ENCODE results near the gene NFATC3.

NFATC3 gene

DNA sequence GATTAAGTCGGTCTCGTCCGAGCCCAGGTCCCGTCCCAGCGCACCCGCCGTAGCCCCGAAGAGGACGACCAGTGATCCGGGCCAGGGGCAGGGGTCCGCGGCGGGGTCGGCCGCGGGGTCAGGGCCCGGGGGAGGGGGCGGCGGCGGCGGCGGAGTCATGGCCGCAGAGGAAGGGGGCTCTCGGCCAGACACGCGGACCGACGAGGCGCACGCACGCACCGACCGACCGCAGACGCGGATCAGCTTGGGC, 150.6 kb downstream of the NFATC3 start, which contains the start of gene ESRP2:
ESRP2 (minus strand) TSS at position 241 of the 250 bp plus-strand sequence; CDS start at position 159, 82 bp downstream.
- H3K4me3 ChIP-seq (ENCODE audit: control insufficient read depth, low read depth, low read length) = peak within 1 kb of the TSS; percentile 58
- DNase-seq (ENCODE audit: low read depth) = no peak

DNA sequence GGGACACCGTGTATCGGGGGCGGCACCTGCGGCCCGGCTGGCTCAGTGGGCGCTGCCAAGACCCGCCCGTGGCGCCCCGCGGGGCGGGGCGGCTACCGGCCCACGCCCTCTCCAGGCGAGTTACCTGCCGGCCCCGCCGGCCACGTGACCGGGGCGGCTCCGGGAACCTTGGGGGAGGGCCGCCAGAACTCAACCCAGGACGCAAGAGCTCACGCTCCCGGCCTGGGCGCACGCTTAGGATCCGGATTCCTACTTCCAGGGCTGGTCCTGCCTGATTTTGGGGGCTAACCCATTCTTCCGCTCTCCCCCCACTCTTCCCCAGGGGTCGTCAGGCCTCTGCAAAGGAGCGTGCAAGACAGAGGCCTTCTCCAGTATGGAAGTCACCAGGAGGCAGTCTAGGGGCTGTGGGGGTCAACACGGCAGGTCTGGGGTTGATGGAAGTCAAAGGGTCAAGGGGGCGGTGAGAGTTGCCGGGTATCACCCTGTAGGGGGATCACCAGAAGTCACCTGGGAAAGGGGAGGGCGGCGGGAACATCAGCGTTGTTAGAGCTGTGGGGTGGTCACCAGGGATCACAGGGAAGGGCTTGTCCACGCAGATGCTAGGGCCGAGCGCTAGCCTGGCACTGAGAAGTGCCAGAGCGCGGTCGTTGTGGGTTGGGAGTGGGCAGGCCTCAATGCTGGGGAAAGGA, 151.1 kb downstream of the NFATC3 start:
- H3K4me3 ChIP-seq (ENCODE audit: control insufficient read depth, low read depth, low read length) = no peak overlapping the region
- DNase-seq (ENCODE audit: low read depth) = no peak
- TF ChIP-seq, protein P1, sequence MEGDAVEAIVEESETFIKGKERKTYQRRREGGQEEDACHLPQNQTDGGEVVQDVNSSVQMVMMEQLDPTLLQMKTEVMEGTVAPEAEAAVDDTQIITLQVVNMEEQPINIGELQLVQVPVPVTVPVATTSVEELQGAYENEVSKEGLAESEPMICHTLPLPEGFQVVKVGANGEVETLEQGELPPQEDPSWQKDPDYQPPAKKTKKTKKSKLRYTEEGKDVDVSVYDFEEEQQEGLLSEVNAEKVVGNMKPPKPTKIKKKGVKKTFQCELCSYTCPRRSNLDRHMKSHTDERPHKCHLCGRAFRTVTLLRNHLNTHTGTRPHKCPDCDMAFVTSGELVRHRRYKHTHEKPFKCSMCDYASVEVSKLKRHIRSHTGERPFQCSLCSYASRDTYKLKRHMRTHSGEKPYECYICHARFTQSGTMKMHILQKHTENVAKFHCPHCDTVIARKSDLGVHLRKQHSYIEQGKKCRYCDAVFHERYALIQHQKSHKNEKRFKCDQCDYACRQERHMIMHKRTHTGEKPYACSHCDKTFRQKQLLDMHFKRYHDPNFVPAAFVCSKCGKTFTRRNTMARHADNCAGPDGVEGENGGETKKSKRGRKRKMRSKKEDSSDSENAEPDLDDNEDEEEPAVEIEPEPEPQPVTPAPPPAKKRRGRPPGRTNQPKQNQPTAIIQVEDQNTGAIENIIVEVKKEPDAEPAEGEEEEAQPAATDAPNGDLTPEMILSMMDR (conservative IDR thresholded peaks at IDR 0.05; ENCODE audit: control insufficient read depth, insufficient read depth, low read depth, low read length) = no peak

More for the DNA sequence above, 150.6 kb downstream of the NFATC3 start, which contains the start of gene ESRP2:
- TF ChIP-seq, protein P1 (conservative IDR thresholded peaks at IDR 0.05; ENCODE audit: control insufficient read depth, insufficient read depth, low read depth, low read length) = no peak

DNA sequence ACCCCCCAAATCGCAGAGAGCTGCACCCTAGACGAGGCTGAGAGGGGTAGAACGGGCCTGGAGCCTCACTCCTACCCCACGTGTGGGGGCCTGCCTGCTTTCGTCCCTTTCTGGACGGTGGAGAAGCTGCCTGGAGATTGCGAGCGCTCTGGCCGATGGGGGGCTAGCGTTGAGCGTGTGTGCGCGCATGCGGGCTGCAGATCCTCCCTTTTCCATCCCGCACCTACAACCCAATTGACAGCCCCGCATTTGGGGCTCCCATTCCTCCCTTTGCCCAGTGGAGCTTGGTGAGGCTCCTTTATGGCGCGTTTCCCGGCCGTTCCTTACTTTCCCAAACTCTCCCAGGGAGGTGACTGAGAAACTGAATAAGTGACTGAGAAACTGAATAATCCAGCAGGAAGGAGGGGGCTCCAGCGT, 151.7 kb downstream of the NFATC3 start:
- TF ChIP-seq, protein P1 (conservative IDR thresholded peaks at IDR 0.05; ENCODE audit: control insufficient read depth, insufficient read depth, low read depth, low read length) = no peak
- H3K4me3 ChIP-seq (ENCODE audit: control insufficient read depth, low read depth, low read length) = peak overlapping the region; percentile 58
- DNase-seq (ENCODE audit: low read depth) = peak; percentile 63

DNA sequence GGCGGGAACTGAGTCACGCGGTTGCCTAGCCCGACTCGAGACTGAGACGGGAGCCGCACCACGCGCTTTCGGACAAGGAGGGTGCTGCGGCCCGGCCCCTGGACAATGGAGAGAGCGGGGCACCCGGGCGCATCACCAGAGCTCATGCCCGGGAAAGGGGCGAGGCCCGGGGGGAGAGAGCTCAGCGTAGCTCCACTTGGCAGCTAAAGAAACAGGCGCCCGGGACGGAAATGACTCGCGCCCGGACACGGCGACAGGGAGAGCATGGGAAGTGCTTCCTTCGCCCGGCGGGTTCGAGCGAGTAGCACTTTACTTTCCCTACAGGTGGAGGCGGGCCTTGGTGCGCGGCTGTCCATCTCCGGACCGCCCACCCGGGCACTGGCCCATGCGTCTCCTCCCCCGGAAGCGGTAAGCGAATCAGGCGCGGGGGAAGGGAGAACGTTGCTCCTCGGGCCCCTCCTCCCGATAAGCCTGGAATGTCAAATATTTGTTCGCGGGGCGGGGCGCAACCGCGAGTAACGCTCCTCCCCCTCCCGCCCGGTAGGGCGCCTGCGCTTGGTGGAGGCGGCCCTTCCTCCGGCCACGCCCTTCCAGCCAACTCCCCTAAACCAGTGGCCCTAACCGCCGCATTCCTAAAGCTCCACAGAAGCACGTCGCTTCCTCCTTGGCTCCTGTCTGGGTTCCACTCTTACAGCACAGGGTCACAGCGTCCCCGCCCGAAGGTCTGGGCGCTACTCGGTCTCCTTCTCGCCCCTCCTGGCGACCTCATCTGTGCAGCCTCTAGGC, 152.3 kb downstream of the NFATC3 start:
- TF ChIP-seq, protein P1 (conservative IDR thresholded peaks at IDR 0.05; ENCODE audit: control insufficient read depth, insufficient read depth, low read depth, low read length) = no peak
- peak overlapping the region; percentile 58 for H3K4me3 ChIP-seq (ENCODE audit: control insufficient read depth, low read depth, low read length)
- DNase-seq (ENCODE audit: low read depth) = peak; percentile 93

DNA sequence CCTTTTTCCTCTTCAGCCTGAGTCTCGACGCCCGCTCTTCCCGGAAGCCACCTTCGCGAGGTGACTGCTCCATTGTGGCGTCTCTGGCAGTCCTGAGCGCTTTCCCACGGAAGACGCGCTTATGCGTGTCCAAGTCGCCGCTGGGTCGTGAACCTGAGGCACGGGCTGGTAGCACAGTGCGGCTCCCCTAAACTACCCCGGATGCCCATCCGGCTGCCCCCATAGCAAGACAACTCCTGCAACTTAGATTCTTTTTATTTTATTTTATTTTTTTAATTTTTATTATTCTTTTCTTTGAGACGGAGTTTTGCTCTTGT, 152.8 kb downstream of the NFATC3 start:
- TF ChIP-seq, protein P1 (conservative IDR thresholded peaks at IDR 0.05; ENCODE audit: control insufficient read depth, insufficient read depth, low read depth, low read length) = no peak
- no peak for DNase-seq (ENCODE audit: low read depth)
- H3K4me3 ChIP-seq (ENCODE audit: control insufficient read depth, low read depth, low read length) = peak overlapping the region; percentile 58

DNA sequence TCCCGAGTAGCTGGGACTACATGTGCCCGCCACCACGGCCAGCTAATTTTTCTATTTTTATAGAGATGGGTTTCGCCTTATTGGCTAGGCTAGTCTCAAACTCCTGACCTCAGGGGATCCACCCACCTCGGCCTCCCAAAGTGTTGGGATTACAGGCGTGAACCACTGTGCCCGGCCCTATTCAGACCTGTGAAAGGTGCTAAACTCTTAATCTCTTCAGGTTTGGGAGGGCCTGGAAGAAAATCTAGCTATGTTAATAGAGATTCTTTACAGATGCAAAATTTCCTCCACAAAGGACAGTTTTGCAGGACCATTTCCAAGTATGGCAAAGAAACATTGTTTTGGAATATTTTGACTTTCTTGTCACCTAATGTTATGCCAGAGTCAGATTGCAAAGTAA, 156.9 kb downstream of the NFATC3 start:
- H3K4me3 ChIP-seq (ENCODE audit: control insufficient read depth, low read depth, low read length) = no peak overlapping the region
- TF ChIP-seq, protein P1 (conservative IDR thresholded peaks at IDR 0.05; ENCODE audit: control insufficient read depth, insufficient read depth, low read depth, low read length) = no peak
- DNase-seq (ENCODE audit: low read depth) = no peak

All from fibroblast of mammary gland (primary cell).